NCI-H2196 treated with DMSO at 0.1 percent for 48 hours (cell line): ENCODE data around the gene FEM1B.

ENCODE experiments used
- DNase-seq: peaks from one replicate; lab custom pipeline; 2025; ENCODE audit not compliant: unreplicated experiment; lab: John Stamatoyannopoulos, UW

The FEM1B gene

GRCh38 chr15:68284616-68285258 lies 7.2 kb downstream of the FEM1B start:
- no peak for DNase-seq

GRCh38 chr15:68285259-68285980 lies 7.9 kb downstream of the FEM1B start:
- DNase-seq = no peak

- DNase-seq = no peak
Observed at GRCh38 chr15:68286256-68286655, 8.7 kb downstream of the FEM1B start.

- no peak for DNase-seq
Observed at GRCh38 chr15:68289057-68289456, 11.5 kb downstream of the FEM1B start.

GRCh38 chr15:68289621-68290352 lies 12.2 kb downstream of the FEM1B start:
- DNase-seq = no peak

GRCh38 chr15:68290715-68291114 lies 13.2 kb downstream of the FEM1B start:
- DNase-seq = no peak

- DNase-seq = no peak
Observed at GRCh38 chr15:68292157-68292781, 14.7 kb downstream of the FEM1B start.

- no peak for DNase-seq
Observed at GRCh38 chr15:68292967-68293366, 15.4 kb downstream of the FEM1B start.

- no peak for DNase-seq
Observed at GRCh38 chr15:68295014-68295805, 17.7 kb downstream of the FEM1B start.

GRCh38 chr15:68298336-68298735 lies 20.8 kb downstream of the FEM1B start:
- DNase-seq = no peak

- no peak for DNase-seq
Observed at GRCh38 chr15:68298882-68299381, 21.4 kb downstream of the FEM1B start.

- no peak for DNase-seq
Observed at GRCh38 chr15:68299436-68299835, 21.9 kb downstream of the FEM1B start.

- DNase-seq = no peak
Observed at GRCh38 chr15:68300115-68300940, 22.8 kb downstream of the FEM1B start.

- DNase-seq = no peak
Observed at GRCh38 chr15:68301301-68301700, 23.8 kb downstream of the FEM1B start.

GRCh38 chr15:68302729-68303128 lies 25.2 kb downstream of the FEM1B start:
- no peak for DNase-seq

- DNase-seq = no peak
Observed at GRCh38 chr15:68303134-68303533, 25.6 kb downstream of the FEM1B start.

GRCh38 chr15:68303560-68304436 lies 26.3 kb downstream of the FEM1B start:
- no peak for DNase-seq

GRCh38 chr15:68304589-68305337 lies 27.2 kb downstream of the FEM1B start:
- DNase-seq = no peak
